ENCODE data around the gene GJB5. TPM values are rescaled to one million over a fixed set of nuclear protein-coding genes. Genes with fewer than 3 reads are reported as not detected.
"Not testable (repeated sequence)": the region's sequence is repeated elsewhere in the genome, so short reads cannot be mapped to it uniquely, and the experiment has no call there.

GJB5 gene
- total RNA-seq, 6 experiments from 2014 or later: 0.59 to 0.77 (median 0.69) TPM; not detected in 2

DNA sequence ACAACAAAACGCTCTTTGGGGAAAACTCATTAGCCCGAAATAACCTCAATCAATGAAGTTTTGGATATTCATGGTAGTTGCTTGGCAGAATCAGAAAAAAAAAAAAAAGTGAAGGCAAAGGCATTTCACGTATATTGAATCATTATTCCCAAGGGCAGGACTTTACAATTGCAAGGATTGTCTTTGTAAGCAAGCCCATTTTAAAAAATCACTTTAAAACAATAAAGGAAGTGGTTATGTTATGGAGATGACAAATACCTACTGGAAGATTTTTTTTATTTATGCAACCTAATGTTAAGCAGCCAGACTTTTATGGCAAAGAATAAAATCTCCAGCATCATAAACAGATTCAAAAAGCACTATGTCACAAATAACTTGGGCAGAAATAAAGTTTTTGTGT is 14.0 kb downstream of the GJB5 start:
- H3K27ac Mint-ChIP-seq: no peak overlapping the region
- H3K4me1 Mint-ChIP-seq (ENCODE audit: low read depth): peaks cover 2% of the 10 kb centered on the region
- H3K4me3 Mint-ChIP-seq: no peak overlapping the region
- H3K36me3 Mint-ChIP-seq (ENCODE audit: low read depth): no peaks in the 10 kb centered on the region
- H3K27me3 Mint-ChIP-seq (ENCODE audit: insufficient read depth): no peaks in the 10 kb centered on the region; the same call in 1 of the 2 replicates
- H3K9me3 Mint-ChIP-seq: no peaks in the 10 kb centered on the region
- no peak for DNase-seq
- TF ChIP-seq CTCF (IDR thresholded peaks at IDR 0.05): no peak

GRCh38 chr1:34770891-34771504 is 16.2 kb downstream of the GJB5 start:
- H3K36me3 Mint-ChIP-seq (ENCODE audit: low read depth): no peaks in the 10 kb centered on the region
- no peaks in the 10 kb centered on the region for H3K9me3 Mint-ChIP-seq
- no peak overlapping the region for H3K4me3 Mint-ChIP-seq
- DNase-seq: no peak
- H3K27ac Mint-ChIP-seq: no peak overlapping the region
- no peak for TF ChIP-seq CTCF (IDR thresholded peaks at IDR 0.05)
- no peaks in the 10 kb centered on the region; the same call in 1 of the 2 replicates for H3K27me3 Mint-ChIP-seq (ENCODE audit: insufficient read depth)
- no peaks in the 10 kb centered on the region for H3K4me1 Mint-ChIP-seq (ENCODE audit: low read depth)

GRCh38 chr1:34771573-34772371 is 16.9 kb downstream of the GJB5 start:
- TF ChIP-seq CTCF (IDR thresholded peaks at IDR 0.05): no peak
- H3K36me3 Mint-ChIP-seq (ENCODE audit: low read depth): no peaks in the 10 kb centered on the region
- no peaks in the 10 kb centered on the region for H3K4me1 Mint-ChIP-seq (ENCODE audit: low read depth)
- no peak for DNase-seq
- H3K4me3 Mint-ChIP-seq: no peak overlapping the region
- no peak overlapping the region for H3K27ac Mint-ChIP-seq
- H3K9me3 Mint-ChIP-seq: no peaks in the 10 kb centered on the region
- no peaks in the 10 kb centered on the region; the same call in 1 of the 2 replicates for H3K27me3 Mint-ChIP-seq (ENCODE audit: insufficient read depth)

DNA sequence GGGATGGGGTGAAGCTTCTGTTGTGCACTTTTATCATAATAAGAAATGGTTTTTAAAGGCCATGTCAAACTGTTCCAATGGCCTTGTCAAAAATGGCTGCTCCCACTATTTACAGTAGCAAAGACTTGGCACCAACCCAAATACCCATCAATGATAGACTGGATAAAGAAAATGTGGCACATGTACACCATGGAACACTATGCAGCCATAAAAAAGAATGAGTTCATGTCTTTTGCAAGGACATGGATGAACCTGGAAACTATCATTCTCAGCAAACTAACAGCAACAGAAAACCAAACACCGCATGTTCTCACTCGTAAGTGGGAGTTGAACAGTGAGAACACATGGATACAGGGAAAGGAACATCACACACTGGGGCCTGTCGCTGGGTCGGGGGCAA is 18.3 kb downstream of the GJB5 start:
- not testable (repeated sequence) for H3K9me3 Mint-ChIP-seq; H3K27ac Mint-ChIP-seq; H3K36me3 Mint-ChIP-seq (ENCODE audit: low read depth)

GRCh38 chr1:34774957-34775356 is 20.1 kb downstream of the GJB5 start:
- Mint-ChIP-seq H3K4me3 (no peak overlapping the region), H3K36me3 (ENCODE audit: low read depth) (no peaks in the 10 kb centered on the region), H3K27me3 (ENCODE audit: insufficient read depth) (peaks cover 10% of the 10 kb centered on the region), H3K27ac (no peak overlapping the region), H3K9me3 (no peaks in the 10 kb centered on the region), H3K4me1 (ENCODE audit: low read depth) (peaks cover 6% of the 10 kb centered on the region)
- no peak for DNase-seq
- no peak for TF ChIP-seq CTCF (IDR thresholded peaks at IDR 0.05)

More for the DNA sequence above, 18.3 kb downstream of the GJB5 start:
- H3K27me3 Mint-ChIP-seq (ENCODE audit: insufficient read depth); H3K4me1 Mint-ChIP-seq (ENCODE audit: low read depth); DNase-seq; H3K4me3 Mint-ChIP-seq: not testable (repeated sequence)

DNA sequence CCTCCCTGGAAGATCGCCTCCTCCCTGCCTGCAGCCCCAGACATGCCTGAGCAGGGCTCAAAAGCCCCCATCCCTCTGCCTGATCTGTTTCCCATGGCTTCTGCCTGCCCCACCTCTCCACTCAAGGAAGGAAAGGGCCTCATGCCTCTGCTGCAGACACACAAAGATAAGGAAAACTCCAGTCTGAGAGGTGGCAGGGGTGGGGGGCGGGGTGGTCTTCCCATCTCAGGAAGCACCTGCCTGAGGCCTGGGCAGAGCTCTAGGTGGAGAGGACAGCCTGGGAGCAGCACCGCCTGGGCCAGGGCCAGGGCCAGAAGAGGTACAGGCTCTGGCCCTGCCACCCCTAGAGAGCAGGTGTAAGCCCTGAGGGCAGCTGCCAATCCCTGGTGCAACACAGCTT is 22.1 kb downstream of the GJB5 start:
- peaks cover 6% of the 10 kb centered on the region for H3K4me1 Mint-ChIP-seq (ENCODE audit: low read depth)
- peaks cover 20% of the 10 kb centered on the region for H3K27me3 Mint-ChIP-seq (ENCODE audit: insufficient read depth)
- H3K4me3 Mint-ChIP-seq: no peak overlapping the region
- H3K9me3 Mint-ChIP-seq: no peaks in the 10 kb centered on the region
- no peak for TF ChIP-seq CTCF (IDR thresholded peaks at IDR 0.05)
- no peak for DNase-seq
- H3K27ac Mint-ChIP-seq: no peak overlapping the region
- H3K36me3 Mint-ChIP-seq (ENCODE audit: low read depth): no peaks in the 10 kb centered on the region
